ENCODE data around the gene APOC4.

APOC4 gene

GRCh38 chr19:44904426-44904994, 37.5 kb upstream of the APOC4 start:
- H3K36me3 ChIP-seq (replicated peaks; ENCODE audit: insufficient read depth, low read length) = no peaks in the 10 kb centered on the region; the same call in 1 of the 2 replicates
- H3K9ac ChIP-seq (ENCODE audit: low read length) = no peak overlapping the region

GRCh38 chr19:44905437-44906160, 36.4 kb upstream of the APOC4 start, which contains the start of gene APOE:
Gene APOE (plus strand): TSS chr19:44905796. CDS start chr19:44906625, 829 bp downstream.
- H2AFZ ChIP-seq (ENCODE audit: low read length) = no peak within 1 kb of the TSS
- H3K9me2 ChIP-seq (replicated peaks; ENCODE audit: insufficient read depth, low read length) = no peaks in the 10 kb centered on the region
- no peak for DNase-seq
- TF ChIP-seq EZH2phosphoT487 (IDR thresholded peaks at IDR 0.05; ENCODE audit: low read length) (no peak), CTCF (IDR thresholded peaks at IDR 0.05; ENCODE audit: low read length) (no peak), EZH2 (optimal IDR thresholded peaks at IDR 0.05; ENCODE audit: low read depth, low read length) (no peak)
- no peak within 1 kb of the TSS for H3K9ac ChIP-seq (ENCODE audit: low read length)
- H3K36me3 ChIP-seq (replicated peaks; ENCODE audit: insufficient read depth, low read length) = no peaks in the 10 kb centered on the region
- no peaks in the 10 kb centered on the region for H4K20me1 ChIP-seq (ENCODE audit: insufficient read depth, low read length)
- no peaks in the 10 kb centered on the region for H3K9me3 ChIP-seq (replicated peaks; ENCODE audit: insufficient read depth, low read length)
- no peaks in the 10 kb centered on the region for H3K4me1 ChIP-seq (ENCODE audit: low read length)
- H3K4me2 ChIP-seq (ENCODE audit: low read depth, low read length) = peak within 1 kb of the TSS; percentile 30; the same call in 1 of the 2 replicates
- H3K79me2 ChIP-seq (ENCODE audit: low read length) = no peaks in the 10 kb centered on the region
- 0 out of 2 replicates have a peak, but pooled peaks cover 2% of the 10 kb centered on the region for H3F3A ChIP-seq (ENCODE audit: insufficient read depth, low read length)
- H3K4me3 ChIP-seq (ENCODE audit: low read length) = no peak within 1 kb of the TSS
- H3K27me3 ChIP-seq (replicated peaks; ENCODE audit: insufficient read depth, low read length) = peaks cover 31% of the 10 kb centered on the region
- no peak within 1 kb of the TSS for H3K27ac ChIP-seq (ENCODE audit: low read length)

More at GRCh38 chr19:44904426-44904994, 37.5 kb upstream of the APOC4 start:
- no peak for DNase-seq
- no peak overlapping the region for H3K4me2 ChIP-seq (ENCODE audit: low read depth, low read length)
- H3K9me2 ChIP-seq (replicated peaks; ENCODE audit: insufficient read depth, low read length) = no peaks in the 10 kb centered on the region
- TF ChIP-seq CTCF (IDR thresholded peaks at IDR 0.05; ENCODE audit: low read length) = no peak
- TF ChIP-seq EZH2phosphoT487 (IDR thresholded peaks at IDR 0.05; ENCODE audit: low read length) = no peak
- TF ChIP-seq EZH2 (optimal IDR thresholded peaks at IDR 0.05; ENCODE audit: low read depth, low read length) = no peak
- peaks cover 23% of the 10 kb centered on the region for H3K27me3 ChIP-seq (replicated peaks; ENCODE audit: insufficient read depth, low read length)
- no peak overlapping the region for H3K27ac ChIP-seq (ENCODE audit: low read length)
- no peak overlapping the region for H2AFZ ChIP-seq (ENCODE audit: low read length)
- no peaks in the 10 kb centered on the region for H3K4me1 ChIP-seq (ENCODE audit: low read length)
- H3K4me3 ChIP-seq (ENCODE audit: low read length) = no peak overlapping the region
- H3K9me3 ChIP-seq (replicated peaks; ENCODE audit: insufficient read depth, low read length) = no peaks in the 10 kb centered on the region
- H3F3A ChIP-seq (ENCODE audit: insufficient read depth, low read length) = 0 out of 2 replicates have a peak, but pooled peaks cover 2% of the 10 kb centered on the region
- no peaks in the 10 kb centered on the region for H4K20me1 ChIP-seq (ENCODE audit: insufficient read depth, low read length)
- no peaks in the 10 kb centered on the region for H3K79me2 ChIP-seq (ENCODE audit: low read length)

- no peaks in the 10 kb centered on the region for H3K36me3 ChIP-seq (replicated peaks; ENCODE audit: insufficient read depth, low read length)
- no peaks in the 10 kb centered on the region for H3K79me2 ChIP-seq (ENCODE audit: low read length)
- TF ChIP-seq CTCF (IDR thresholded peaks at IDR 0.05; ENCODE audit: low read length) = no peak
- no peak for TF ChIP-seq EZH2phosphoT487 (IDR thresholded peaks at IDR 0.05; ENCODE audit: low read length)
- no peak for TF ChIP-seq EZH2 (optimal IDR thresholded peaks at IDR 0.05; ENCODE audit: low read depth, low read length)
- DNase-seq = no peak
- no peaks in the 10 kb centered on the region for H3K4me1 ChIP-seq (ENCODE audit: low read length)
- H3F3A ChIP-seq (ENCODE audit: insufficient read depth, low read length) = 0 out of 2 replicates have a peak, but pooled peaks cover 2% of the 10 kb centered on the region
- no peak overlapping the region for H3K4me2 ChIP-seq (ENCODE audit: low read depth, low read length)
- no peak overlapping the region for H3K4me3 ChIP-seq (ENCODE audit: low read length)
- peaks cover 50% of the 10 kb centered on the region for H3K27me3 ChIP-seq (replicated peaks; ENCODE audit: insufficient read depth, low read length)
- no peak overlapping the region for H2AFZ ChIP-seq (ENCODE audit: low read length)
- no peak overlapping the region for H3K9ac ChIP-seq (ENCODE audit: low read length)
- no peak overlapping the region for H3K27ac ChIP-seq (ENCODE audit: low read length)
- H3K9me2 ChIP-seq (replicated peaks; ENCODE audit: insufficient read depth, low read length) = no peaks in the 10 kb centered on the region
- no peaks in the 10 kb centered on the region for H4K20me1 ChIP-seq (ENCODE audit: insufficient read depth, low read length)
- no peaks in the 10 kb centered on the region for H3K9me3 ChIP-seq (replicated peaks; ENCODE audit: insufficient read depth, low read length)
Measured at GRCh38 chr19:44907613-44908012, 34.4 kb upstream of the APOC4 start.
